Progenitor cell of endocrine pancreas (in vitro differentiated cells): Measurements from ENCODE around the gene VWA8. TPM values are rescaled to one million over a fixed set of nuclear protein-coding genes. Genes with fewer than 3 reads are reported as not detected.
"Not testable (repeated sequence)": the region's sequence is repeated elsewhere in the genome, so short reads cannot be mapped to it uniquely, and the experiment has no call there.

Experiments used
- DNase-seq: peaks from one replicate; pipeline ENCODE4 v3.0.0; 2021; ENCODE audit warnings: low spot score; ENCODE audit not compliant: unreplicated experiment
- H3K27ac Mint-ChIP-seq: 2 replicates; pipeline ENCODE4 v1.8.0; 2021; ENCODE audit warnings: mild to moderate bottlenecking, moderate library complexity, mixed read lengths
- H3K27me3 Mint-ChIP-seq: 2 replicates; pipeline ENCODE4 v1.8.0; 2021; ENCODE audit warnings: mixed read lengths
- H3K36me3 Mint-ChIP-seq: 2 replicates; pipeline ENCODE4 v1.8.0; 2022; ENCODE audit warnings: mixed read lengths; ENCODE audit not compliant: insufficient read depth
- H3K4me1 Mint-ChIP-seq: 2 replicates; pipeline ENCODE4 v1.8.0; 2021; ENCODE audit warnings: low read depth, mixed read lengths
- H3K4me3 Mint-ChIP-seq: 2 replicates; pipeline ENCODE4 v1.8.0; 2021; ENCODE audit warnings: low read depth, mild to moderate bottlenecking, moderate library complexity, mixed read lengths
- H3K9me3 Mint-ChIP-seq: 2 replicates; pipeline ENCODE4 v1.8.0; 2021; ENCODE audit warnings: low read depth, mixed read lengths
- total RNA-seq: library from RNA; stranded (reverse); gene quantifications from 2 replicates; pipeline ENCODE4 v1.2.1, GENCODE V29; 2021
- TF ChIP-seq, protein P1 (sequence below): fragments of 200-600 bp; sonication (generic); IDR thresholded peaks from one replicate; pipeline ENCODE4 v1.5.0; 2021; ENCODE audit warnings: antibody characterized with exemption, mild to moderate bottlenecking; ENCODE audit not compliant: unreplicated experiment

VWA8 gene
- total RNA-seq, 1 donor from 2014 or later = 24.1 TPM

DNA sequence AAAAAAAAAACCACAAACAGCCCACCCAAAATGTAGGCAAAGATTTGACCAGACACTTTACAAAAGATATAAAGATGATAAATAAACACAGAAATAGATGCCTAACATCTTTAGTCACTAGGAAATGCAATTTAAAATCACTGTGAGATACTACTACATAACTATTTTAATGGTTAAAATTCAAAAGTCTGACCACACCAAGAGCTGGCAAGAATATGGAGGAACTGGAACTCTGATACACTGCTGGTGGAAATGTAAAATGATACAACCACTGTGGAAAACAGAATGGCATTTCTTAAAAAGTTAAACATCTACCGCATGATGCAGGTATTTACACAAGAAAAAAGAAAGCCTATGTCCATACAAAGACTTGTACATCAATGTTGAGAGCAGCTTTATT lies 26.8 kb downstream of the VWA8 start:
- Mint-ChIP-seq H3K27me3 (no peaks in the 10 kb centered on the region), H3K36me3 (peaks cover 22% of the 10 kb centered on the region), H3K4me3 (no peak overlapping the region), H3K4me1 (peaks cover 3% of the 10 kb centered on the region), H3K9me3 (peaks cover 6% of the 10 kb centered on the region), H3K27ac (no peak overlapping the region)
- TF ChIP-seq, protein P1, sequence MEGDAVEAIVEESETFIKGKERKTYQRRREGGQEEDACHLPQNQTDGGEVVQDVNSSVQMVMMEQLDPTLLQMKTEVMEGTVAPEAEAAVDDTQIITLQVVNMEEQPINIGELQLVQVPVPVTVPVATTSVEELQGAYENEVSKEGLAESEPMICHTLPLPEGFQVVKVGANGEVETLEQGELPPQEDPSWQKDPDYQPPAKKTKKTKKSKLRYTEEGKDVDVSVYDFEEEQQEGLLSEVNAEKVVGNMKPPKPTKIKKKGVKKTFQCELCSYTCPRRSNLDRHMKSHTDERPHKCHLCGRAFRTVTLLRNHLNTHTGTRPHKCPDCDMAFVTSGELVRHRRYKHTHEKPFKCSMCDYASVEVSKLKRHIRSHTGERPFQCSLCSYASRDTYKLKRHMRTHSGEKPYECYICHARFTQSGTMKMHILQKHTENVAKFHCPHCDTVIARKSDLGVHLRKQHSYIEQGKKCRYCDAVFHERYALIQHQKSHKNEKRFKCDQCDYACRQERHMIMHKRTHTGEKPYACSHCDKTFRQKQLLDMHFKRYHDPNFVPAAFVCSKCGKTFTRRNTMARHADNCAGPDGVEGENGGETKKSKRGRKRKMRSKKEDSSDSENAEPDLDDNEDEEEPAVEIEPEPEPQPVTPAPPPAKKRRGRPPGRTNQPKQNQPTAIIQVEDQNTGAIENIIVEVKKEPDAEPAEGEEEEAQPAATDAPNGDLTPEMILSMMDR = no peak
- no peak for DNase-seq

DNA sequence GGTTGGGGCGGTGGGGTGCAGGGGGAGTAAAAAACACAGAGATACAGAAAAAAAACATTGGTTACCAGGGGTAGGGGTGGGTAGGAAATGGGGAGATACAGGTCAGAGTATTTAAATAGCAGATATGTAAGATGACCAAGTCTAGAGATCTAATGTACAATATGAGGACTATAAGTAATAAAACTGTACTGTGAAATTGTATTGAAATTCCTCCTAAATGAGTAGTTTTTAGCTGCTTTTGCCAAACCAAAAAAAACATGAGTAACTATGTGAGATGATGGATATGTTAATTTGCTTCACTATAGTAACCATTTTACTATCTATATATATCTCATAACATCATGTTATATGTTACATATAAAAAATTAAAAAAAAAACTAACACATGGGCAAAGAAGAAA lies 29.6 kb downstream of the VWA8 start:
- Mint-ChIP-seq H3K27me3 (no peaks in the 10 kb centered on the region), H3K4me1 (no peaks in the 10 kb centered on the region), H3K4me3 (no peak overlapping the region), H3K27ac (no peak overlapping the region), H3K36me3 (peaks cover 28% of the 10 kb centered on the region), H3K9me3 (peaks cover 13% of the 10 kb centered on the region)
- no peak for DNase-seq
- TF ChIP-seq, protein P1 = no peak

DNA sequence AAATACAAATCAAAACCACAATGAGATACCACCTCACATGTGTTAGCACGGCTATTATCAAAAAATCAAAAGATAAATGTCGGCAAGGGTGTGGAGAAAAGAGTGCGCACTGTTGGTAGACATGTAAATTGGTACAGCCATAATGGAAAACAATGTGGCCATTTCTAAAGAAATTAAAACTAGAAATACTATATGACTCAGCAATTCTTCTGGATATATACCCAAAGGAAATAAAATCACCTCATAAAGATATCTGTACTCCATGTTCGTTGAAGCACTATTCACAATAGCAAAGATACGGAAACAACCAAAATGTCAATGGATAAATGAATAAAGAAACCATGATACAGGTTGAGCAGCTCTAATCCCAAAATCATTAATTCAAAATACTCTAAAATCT lies 30.8 kb downstream of the VWA8 start:
- H3K9me3 Mint-ChIP-seq = peaks cover 18% of the 10 kb centered on the region
- no peaks in the 10 kb centered on the region for H3K4me1 Mint-ChIP-seq
- TF ChIP-seq, protein P1 = no peak
- H3K27me3 Mint-ChIP-seq = no peaks in the 10 kb centered on the region
- no peak for DNase-seq
- peaks cover 34% of the 10 kb centered on the region for H3K36me3 Mint-ChIP-seq
- H3K4me3 Mint-ChIP-seq = no peak overlapping the region
- H3K27ac Mint-ChIP-seq = no peak overlapping the region

DNA sequence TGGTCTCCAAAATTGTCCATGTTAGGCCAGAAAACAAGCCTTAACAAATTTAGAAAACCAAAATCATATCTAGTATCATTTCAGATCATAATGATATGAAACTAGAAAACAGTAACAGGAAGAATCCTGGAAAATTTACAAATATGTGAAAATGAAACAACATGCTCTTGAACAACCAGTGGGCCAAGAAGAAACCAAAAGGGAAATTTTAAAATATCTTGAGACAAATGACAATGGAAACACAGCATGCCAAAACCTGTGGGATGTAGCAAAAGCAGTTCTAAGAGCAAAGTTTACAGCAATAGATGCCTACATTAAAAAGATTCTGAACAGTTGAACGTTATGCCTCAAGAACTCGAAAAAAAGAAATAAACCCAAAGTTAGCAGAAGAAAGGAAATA lies 32.6 kb downstream of the VWA8 start:
- Mint-ChIP-seq H3K27me3 (no peaks in the 10 kb centered on the region), H3K4me3 (no peak overlapping the region), H3K4me1 (no peaks in the 10 kb centered on the region), H3K9me3 (peaks cover 27% of the 10 kb centered on the region), H3K36me3 (peaks cover 39% of the 10 kb centered on the region), H3K27ac (no peak overlapping the region)
- TF ChIP-seq, protein P1 = no peak
- no peak for DNase-seq

DNA sequence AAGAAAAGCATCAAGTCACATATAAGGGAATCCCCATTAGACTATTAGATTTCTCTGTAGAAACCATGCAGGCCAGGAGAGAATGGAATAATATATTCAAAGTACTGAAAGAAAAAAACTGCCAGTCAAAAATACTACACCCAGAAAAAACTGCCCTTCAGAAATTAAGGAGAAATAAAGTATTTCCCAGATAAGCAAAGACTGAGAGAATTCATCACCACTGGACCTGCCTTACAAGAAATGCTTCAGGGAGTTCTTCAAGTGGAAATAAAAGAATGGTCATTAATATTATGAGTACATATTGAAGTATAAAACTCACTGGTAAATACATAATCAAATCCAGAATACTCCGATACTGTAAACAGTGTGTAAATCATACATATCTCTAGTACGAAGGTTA lies 35.9 kb downstream of the VWA8 start:
- peaks cover 44% of the 10 kb centered on the region for H3K36me3 Mint-ChIP-seq
- DNase-seq = no peak
- TF ChIP-seq, protein P1 = no peak
- no peak overlapping the region for H3K4me3 Mint-ChIP-seq
- H3K9me3 Mint-ChIP-seq = peaks cover 32% of the 10 kb centered on the region
- H3K27me3 Mint-ChIP-seq = no peaks in the 10 kb centered on the region
- peaks cover 9% of the 10 kb centered on the region for H3K4me1 Mint-ChIP-seq
- no peak overlapping the region for H3K27ac Mint-ChIP-seq

DNA sequence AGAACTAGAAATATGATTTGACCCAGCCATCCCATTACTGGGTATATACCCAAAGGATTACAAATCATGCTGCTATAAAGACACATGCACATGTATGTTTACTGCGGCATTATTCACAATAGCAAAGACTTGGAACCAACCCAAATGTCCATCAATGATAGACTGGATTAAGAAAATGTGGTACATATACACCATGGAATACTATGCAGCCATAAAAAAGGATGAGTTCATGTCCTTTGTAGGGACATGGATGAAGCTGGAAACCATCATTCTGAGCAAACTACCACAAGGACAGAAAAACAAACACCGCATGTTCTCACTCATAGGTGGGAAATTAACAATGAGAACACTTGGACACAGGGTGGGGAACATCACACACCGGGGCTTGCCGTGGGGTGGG lies 38.0 kb downstream of the VWA8 start:
- DNase-seq, H3K4me3 Mint-ChIP-seq, H3K27ac Mint-ChIP-seq, H3K27me3 Mint-ChIP-seq: not testable (repeated sequence)
- Mint-ChIP-seq H3K9me3 (peaks cover 32% of the 10 kb centered on the region), H3K4me1 (peaks cover 11% of the 10 kb centered on the region), H3K36me3 (peaks cover 35% of the 10 kb centered on the region)
